HG03280 (cell line): ENCODE measurements around the gene SLC44A3.
"Not testable (repeated sequence)": the region's sequence is repeated elsewhere in the genome, so short reads cannot be mapped to it uniquely, and the experiment has no call there.

Source experiments
- ATAC-seq: cut with Tn5 transposase; IDR thresholded peaks from one replicate; pipeline ENCODE4 v1.9.1; 2021; ENCODE audit warnings: mild to moderate bottlenecking, moderate library complexity; ENCODE audit not compliant: unreplicated experiment

Gene SLC44A3

DNA sequence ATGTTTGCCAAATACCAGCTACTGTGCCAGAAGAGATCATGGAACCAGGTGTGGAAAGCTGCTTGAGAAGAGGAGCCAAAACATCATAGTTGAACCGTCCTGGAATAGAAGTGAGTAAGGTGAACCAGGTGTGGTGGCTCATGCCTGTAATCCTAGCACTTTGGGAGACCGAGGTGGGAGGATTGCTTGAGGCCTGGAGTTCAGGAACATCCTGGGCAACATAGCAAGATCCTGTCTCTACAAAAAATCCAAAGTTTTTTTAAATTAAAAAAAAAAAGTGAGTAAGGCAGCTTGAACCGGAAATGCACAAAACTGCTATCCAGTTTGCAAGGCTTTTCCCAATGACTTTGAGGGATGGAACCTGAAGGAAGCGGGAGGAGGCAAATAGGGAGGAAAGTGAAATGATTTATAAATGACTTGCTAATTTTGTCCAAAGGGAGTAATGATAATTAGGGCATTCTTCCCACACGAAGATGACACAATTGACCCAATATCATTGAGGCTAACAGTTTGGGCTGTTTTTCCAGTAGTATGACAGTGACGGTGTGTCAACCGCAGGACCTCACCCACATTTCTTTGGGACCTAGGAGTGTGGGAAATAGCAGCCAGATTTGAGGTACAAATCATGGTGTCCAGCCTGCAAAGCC, 108.3 kb downstream of the SLC44A3 start:
- no peak for ATAC-seq

DNA sequence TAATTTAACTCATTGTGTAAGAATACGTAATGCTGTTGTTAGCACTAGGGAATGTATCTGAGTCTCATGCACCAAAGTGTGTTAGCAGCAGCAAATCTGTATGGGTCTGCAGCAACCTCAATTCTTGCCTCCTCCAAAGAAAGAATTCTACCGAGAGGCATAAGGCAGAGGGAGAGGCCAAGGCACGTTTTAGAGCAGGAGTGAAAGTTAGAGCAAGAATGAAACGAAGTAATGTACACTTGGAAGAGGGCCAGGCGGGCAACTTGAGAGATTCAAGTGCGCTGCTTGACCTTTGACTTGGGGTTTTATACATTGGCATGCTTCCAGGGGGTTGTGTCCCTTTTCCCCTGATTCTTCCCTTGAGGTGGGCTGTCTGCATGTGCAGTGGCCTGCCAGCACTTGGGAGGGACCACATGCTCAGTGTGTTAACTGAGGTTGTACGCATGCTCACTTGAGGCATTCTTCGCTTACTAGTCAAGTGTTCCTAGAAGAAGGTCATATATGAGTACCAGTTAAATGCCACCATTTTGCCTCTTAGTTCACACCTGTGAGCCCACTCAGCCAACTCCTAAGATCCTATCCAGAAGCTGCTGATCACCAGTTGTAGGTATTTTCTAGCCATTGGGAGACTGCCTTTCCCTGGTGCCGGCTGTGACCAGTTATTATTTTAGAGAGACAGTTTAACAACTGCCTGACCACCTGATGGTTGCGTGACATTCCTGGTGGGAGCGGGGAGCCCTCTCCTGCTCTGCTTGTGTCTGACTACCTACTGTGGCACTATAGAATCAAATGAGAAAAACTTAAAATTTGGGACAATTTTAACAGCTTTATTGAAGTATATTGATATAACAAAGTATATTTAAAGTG, 109.4 kb downstream of the SLC44A3 start:
- ATAC-seq, result no peak

- ATAC-seq, result no peak
Observed at GRCh38 chr1:94931254-94931841, 111.2 kb downstream of the SLC44A3 start.

- no peak for ATAC-seq
Observed at GRCh38 chr1:94934551-94934950, 114.4 kb downstream of the SLC44A3 start.

- no peak for ATAC-seq
Observed at GRCh38 chr1:94935034-94935433, 114.9 kb downstream of the SLC44A3 start.

DNA sequence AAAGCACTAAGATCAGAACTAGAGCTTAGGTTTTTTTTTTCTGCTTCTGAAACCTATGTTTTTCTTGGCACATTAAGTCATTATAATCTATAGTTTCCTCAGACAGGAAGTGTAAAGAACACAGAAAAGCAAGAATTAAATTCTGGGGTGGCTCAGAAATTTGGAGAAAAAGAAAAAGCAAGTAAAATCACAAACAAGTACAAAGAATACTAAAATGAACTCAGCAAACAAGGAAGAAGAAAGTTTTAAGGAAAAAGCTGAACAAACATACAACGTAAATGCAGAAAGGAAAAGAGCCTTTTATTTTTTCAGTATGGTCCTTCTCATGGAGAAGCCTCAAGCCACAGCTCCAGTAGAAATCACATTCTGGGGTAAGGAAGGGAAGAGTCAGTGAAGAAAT, 115.3 kb downstream of the SLC44A3 start:
- no peak for ATAC-seq

- ATAC-seq, result no peak
Observed at GRCh38 chr1:94936861-94937620, 116.9 kb downstream of the SLC44A3 start.

DNA sequence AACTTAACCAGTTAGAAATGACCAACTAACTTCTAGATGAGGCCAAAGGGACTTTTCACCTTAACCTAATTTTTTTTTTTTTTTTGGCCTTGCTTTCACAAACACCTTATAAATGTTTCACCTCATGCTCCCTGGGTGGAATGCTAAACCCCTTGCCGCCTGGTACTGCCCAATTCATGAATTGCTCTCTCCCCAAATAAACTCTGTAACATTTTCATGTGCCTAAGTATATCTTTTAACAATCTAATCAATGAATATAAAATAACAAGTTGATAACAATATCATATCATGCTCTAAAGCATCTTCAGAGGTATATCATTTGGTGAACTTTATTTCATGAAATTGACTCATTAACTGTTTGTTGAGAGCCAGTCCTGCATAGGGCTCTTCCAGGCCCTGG, 117.7 kb downstream of the SLC44A3 start:
- no peak for ATAC-seq

- ATAC-seq, result no peak
Observed at GRCh38 chr1:94940738-94941137, 120.6 kb downstream of the SLC44A3 start.

- not testable (repeated sequence) for ATAC-seq
Observed at GRCh38 chr1:94941480-94941879, 121.3 kb downstream of the SLC44A3 start.

GRCh38 chr1:94942171-94943128, 122.3 kb downstream of the SLC44A3 start:
- ATAC-seq, result no peak
